AG10803 (cell line): ENCODE results near the gene JCAD.

Experiments
- DNase-seq: peaks from one replicate; pipeline ENCODE4 v3.0.0; 2010; ENCODE audit warnings: low read depth
- H3K4me3 ChIP-seq: 2 replicates; pipeline ENCODE4 v1.5.1; 2011; ENCODE audit warnings: mild to moderate bottlenecking, low read length, control low read depth
- TF ChIP-seq, protein P1 (sequence below): conservative IDR thresholded peaks from 2 replicates; pipeline ENCODE4 v1.5.1; 2011; ENCODE audit warnings: mild to moderate bottlenecking, low read length, control low read depth, inconsistent platforms

Gene JCAD

GRCh38 chr10:30073767-30074060 is 14.3 kb upstream of the JCAD start:
- DNase-seq: no peak
- TF ChIP-seq, protein P1, sequence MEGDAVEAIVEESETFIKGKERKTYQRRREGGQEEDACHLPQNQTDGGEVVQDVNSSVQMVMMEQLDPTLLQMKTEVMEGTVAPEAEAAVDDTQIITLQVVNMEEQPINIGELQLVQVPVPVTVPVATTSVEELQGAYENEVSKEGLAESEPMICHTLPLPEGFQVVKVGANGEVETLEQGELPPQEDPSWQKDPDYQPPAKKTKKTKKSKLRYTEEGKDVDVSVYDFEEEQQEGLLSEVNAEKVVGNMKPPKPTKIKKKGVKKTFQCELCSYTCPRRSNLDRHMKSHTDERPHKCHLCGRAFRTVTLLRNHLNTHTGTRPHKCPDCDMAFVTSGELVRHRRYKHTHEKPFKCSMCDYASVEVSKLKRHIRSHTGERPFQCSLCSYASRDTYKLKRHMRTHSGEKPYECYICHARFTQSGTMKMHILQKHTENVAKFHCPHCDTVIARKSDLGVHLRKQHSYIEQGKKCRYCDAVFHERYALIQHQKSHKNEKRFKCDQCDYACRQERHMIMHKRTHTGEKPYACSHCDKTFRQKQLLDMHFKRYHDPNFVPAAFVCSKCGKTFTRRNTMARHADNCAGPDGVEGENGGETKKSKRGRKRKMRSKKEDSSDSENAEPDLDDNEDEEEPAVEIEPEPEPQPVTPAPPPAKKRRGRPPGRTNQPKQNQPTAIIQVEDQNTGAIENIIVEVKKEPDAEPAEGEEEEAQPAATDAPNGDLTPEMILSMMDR: no peak
- H3K4me3 ChIP-seq: no peak overlapping the region

DNA sequence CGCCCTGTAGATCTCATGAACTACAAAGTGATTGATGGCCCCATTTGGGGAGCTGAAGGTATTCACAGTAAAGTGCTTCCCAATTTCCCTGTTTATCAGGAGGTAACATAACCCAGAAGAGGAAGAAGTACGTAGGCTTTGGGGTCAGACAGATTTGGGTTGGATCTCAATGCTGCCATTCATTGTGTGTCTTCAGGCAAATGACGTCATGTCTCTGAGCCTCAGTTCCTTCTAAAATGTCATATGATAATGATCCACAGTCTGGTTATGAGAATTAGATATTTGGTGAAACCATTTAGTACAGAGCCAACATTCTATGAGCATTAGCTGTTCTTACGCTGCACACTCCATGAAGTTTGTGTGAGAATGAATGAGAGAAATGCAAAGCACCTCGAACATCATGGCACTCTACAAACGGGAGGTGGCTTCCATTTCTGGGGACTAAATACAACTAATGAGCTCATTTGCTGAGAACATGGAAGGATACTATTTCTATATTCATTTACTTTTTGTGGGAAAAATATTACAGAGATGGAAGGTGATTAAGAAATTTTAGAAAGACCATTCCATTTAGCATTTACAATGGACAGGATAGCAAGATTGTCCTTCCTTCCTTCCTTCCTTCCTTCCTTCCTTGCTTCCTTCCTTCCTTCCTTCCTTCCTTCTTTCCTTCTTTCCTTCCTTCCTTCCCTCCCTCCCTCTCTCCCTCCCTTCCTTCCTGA is 13.8 kb upstream of the JCAD start:
- DNase-seq: no peak
- no peak overlapping the region for H3K4me3 ChIP-seq
- TF ChIP-seq, protein P1: no peak

- H3K4me3 ChIP-seq: no peak overlapping the region
- TF ChIP-seq, protein P1: no peak
- no peak for DNase-seq
Measured at GRCh38 chr10:30072068-30072467, 12.7 kb upstream of the JCAD start.

DNA sequence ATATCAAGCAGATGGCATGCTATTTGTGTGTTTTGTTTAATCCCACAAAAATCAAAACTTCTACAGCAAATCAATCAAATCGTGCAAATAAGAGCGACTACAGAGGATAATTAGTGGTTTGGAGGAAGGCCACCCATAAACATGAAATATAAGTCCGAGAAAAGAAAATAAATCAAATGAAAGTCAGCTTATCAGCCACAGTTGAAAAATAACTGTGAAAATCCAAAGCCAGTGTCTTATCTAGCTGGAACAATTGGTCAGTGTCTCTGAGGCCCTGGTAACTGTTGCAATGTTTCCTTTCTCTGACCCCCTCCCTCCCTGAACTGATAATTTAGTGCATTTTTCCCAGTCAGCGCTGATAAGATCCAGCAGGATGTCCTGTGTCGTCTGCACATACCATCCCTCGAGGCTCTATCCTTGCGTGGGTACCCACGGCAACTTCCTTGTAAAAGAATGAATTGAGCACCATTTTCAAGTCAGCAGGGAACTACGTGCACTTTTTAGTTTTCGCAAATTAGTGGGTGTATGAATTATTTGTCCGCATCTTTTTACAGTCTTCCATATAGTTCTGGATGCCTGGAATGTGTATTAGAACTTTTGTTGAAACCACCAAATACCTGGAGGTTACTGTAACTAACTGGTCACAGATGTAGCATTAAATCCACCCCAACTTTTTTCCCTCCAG is 10.8 kb upstream of the JCAD start:
- no peak overlapping the region for H3K4me3 ChIP-seq
- TF ChIP-seq, protein P1: no peak
- peak; percentile 77 for DNase-seq

DNA sequence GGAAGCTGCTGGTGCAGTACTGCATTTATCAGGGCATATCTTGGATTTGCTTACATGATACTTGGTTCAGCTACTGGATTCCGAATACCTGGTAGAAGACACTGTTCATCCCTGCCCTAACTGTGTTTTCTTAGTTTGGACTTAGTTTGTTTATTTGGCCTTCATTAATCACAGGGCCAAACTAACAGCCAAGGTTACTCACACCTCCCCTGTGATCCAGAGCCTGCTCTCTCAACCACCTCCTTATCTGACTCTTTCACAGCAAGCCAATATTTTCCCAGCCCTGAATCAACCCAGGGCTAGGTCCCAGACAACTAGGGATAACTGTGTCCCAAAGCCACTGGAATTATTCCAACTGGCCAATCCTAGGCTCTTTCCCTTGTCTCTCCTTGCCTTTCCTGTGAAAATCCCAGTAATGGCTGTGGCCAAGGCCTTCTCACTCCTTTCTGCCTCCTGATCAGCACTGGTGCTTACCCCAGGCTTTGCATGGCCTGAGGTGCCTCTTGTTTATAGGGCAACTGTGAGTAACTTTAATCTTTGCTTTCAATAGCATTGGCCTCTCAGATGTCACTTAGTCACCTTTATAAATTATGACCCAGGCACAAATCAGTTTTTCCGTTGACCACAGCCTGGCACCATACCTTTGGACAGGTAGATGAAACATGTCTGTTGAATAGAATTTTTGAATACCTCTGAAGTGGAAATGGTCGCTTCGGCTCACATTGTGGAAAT is 9.3 kb upstream of the JCAD start:
- no peak for DNase-seq
- TF ChIP-seq, protein P1: no peak
- no peak overlapping the region for H3K4me3 ChIP-seq

GRCh38 chr10:30063099-30063498 is 3.7 kb upstream of the JCAD start:
- DNase-seq: peak; percentile 94
- TF ChIP-seq, protein P1: no peak
- no peak overlapping the region for H3K4me3 ChIP-seq
